ENCODE measurements around the gene NRGN. TPM values are rescaled to one million over a fixed set of nuclear protein-coding genes. Genes with fewer than 3 reads are reported as not detected.

Gene NRGN
- total RNA-seq: 0.17 and 0.20 TPM in 2 replicates

DNA sequence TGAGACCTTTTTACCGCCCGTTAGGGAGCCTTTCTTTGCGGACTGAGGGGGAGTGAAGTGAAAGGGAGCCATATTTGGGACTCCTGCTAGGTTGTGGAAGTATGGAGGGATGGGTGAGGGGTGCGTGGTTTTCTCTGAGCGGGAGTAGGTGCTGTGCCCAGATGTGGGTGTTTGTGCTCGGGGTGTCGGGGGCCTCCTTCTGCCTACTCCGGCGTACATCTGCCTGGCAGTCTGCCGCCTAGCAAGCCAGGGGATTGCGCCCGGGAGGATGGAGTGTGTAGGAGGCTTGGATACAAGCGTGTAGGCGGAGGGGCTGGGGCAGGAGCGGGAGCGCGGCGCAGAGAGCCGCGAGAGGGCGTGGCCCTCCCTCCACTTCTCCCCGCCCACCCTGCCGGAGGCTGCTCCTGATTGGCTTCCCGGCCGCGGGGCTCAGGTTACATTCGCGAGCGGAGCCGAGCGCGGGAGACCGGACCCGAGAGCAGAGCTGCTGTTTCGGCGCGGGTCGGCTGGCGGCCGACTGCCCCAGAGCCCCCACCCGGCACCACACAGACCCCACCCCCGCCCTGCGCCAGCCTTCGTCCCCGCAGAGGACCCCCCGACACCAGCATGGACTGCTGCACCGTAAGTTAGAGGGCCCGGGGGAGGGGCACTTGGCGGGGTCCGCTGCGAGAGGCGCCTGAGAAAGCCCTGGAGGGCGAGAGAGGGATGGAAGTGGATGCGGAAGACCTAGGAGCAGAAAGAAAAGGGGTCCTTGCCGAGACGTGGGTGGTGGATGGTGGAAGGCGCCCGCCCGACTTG lies at the start of gene NRGN:
Gene NRGN (plus strand): TSS at position 464 of the 798 bp plus-strand sequence. CDS start 143 bp downstream, at position 607.

DNA sequence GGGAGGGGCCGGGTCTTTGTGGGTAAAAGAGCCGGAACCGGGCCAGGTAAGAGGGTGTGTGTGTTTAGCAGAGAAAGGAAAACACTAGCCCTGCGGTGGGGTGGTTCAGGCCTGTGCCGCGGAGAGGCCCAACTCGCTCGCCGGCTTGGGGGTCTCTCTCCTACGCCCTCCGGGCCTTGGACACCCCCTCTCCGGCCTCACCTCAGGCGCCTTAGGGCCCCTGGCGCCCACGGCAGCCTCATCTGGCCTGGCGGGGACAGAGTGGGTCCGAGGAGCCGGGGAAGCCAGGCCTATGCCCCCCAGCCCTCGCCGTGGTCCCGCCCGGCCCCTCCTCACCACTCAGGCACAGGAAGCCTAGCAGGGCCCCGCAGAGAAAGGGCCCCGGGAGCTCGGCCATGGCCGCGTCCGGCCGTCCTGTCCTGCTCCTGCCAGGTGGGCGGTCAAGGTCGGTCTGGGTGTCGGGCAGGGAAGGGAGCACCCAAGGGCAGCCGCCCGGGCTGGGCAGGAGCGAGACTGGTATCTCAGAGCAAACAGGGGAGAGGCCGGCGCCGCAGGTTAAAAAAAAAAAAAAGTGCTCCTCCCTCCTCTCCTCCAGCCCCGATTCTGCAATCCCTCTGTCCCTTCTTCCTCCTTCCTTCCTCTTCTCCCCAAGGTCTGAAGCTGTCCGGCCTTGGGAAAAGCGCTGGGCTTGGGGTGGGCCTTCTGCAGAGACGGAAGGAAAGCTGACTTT lies 12.2 kb downstream of the NRGN start, which contains the start of gene VSIG2:
Gene VSIG2 (minus strand): TSS at position 515 of the 730 bp plus-strand sequence. CDS start 118 bp downstream, at position 397.

DNA sequence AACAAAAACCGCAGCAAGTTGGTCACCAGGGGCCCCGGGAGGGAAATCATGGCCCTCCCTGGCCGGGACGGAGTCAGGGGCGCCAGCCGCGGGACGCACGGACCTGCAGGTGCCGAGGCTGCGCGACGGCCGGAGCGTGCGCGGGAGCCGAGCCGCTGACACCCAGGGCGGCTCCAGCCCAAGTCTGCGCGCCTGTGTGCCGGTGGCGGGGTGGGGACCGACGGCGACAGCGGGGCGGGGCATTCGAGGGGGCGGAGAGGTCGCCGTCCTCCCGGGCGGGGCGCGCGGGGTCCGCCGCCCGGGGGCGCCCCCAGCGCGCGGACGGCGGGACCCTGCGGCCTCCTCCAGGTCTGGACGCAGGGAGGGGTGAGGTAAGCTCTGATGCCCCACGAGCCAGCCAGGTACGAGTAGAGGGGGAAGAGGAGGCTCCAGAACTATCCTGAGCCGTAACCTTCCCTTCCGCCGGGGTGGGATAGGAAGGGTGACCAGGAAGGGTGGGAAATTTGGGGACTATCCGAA lies 22.4 kb downstream of the NRGN start, which contains the start of gene ESAM:
Gene ESAM (minus strand): TSS at position 186 of the 519 bp plus-strand sequence. CDS start 136 bp downstream, at position 50.

Other genes starting within 250 kb of the NRGN start
- gene OR8B12, start 196.3 kb upstream of the NRGN start, total RNA-seq: not detected in 2 replicates
- not detected in 2 replicates for gene OR8A1, start 169.9 kb upstream of the NRGN start, total RNA-seq
- not detected in 2 replicates for gene PANX3, start 128.5 kb upstream of the NRGN start, total RNA-seq
- 30.6 and 34.8 TPM in 2 replicates for gene TBRG1, start 117.1 kb upstream of the NRGN start, total RNA-seq
- 31.6 and 40.1 TPM in 2 replicates for gene SIAE, start 66.2 kb upstream of the NRGN start, total RNA-seq
- 3.9 and 5.7 TPM in 2 replicates for gene SPA17, start 66.0 kb upstream of the NRGN start, total RNA-seq
- not detected in 2 replicates for gene VSIG2, start 12.3 kb downstream of the NRGN start, total RNA-seq
- 2.9 and 5.5 TPM in 2 replicates for gene ESAM, start 22.3 kb downstream of the NRGN start, total RNA-seq
- gene MSANTD2, start 60.5 kb downstream of the NRGN start, total RNA-seq: 7.8 and 7.9 TPM in 2 replicates
- gene ROBO3, start 125.5 kb downstream of the NRGN start, total RNA-seq: 1.6 and 4.2 TPM in 2 replicates
- 0.36 and 1.2 TPM in 2 replicates for gene ROBO4, start 157.9 kb downstream of the NRGN start, total RNA-seq
- not detected in 2 replicates for gene HEPN1, start 179.3 kb downstream of the NRGN start, total RNA-seq
- not detected in 2 replicates for gene HEPACAM, start 196.1 kb downstream of the NRGN start, total RNA-seq
- 0.99 and 1.3 TPM in 2 replicates for gene CCDC15, start 214.3 kb downstream of the NRGN start, total RNA-seq